Measurements from ENCODE around the gene HOXA3.

DNA sequence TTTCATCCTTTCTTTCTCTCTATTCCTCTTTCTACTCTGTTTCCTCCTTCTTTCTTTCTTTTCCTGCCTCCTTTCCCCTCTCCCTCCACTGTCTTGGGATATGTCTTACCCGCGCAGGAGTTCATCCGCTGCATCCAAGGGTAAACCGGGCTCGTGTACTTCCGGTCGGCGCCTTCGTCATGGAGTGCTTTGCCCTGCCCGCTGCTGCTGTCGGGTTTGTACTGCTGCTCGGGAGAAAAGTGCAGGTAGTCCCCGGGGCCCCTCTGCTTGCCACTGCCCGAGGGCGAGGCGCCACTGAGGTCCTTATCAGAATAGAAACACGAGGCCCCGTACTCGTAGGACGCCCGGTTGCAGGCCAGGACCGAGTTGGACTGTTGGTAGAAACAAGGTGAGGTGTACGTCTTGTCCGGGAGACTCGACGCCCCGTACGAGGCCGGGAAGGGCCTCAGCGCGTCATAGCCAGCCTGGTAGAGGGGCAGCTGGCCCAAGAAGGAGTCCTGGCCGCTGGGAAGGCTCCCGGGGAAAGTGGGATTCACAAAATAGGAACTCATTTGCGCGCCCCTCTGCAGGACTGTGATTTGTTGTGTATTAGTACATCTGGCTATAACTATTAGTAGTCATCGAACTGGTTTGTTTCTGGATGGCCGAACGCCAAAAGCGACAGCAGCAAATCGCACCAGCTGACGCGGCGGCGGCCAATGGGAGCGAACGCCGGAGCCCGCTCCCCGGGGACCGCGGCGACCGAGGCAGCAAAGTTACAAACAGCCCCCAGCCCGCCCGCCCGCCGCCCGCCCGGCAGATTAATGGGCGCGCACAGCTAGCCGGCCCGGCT is 5.0 kb downstream of the HOXA3 start, which contains the start of gene HOXA6:
- TF ChIP-seq JUN (IDR thresholded peaks at IDR 0.05) (no peak), EHMT2 (IDR thresholded peaks at IDR 0.05; ENCODE audit: low read depth) (no peak), EP300 (IDR thresholded peaks at IDR 0.05) (no peak), CEBPB (IDR thresholded peaks at IDR 0.05) (no peak), MYC (IDR thresholded peaks at IDR 0.05; ENCODE audit: borderline replicate concordance, low read length) (no peak), USF2 (IDR thresholded peaks at IDR 0.05) (no peak), RCOR1 (IDR thresholded peaks at IDR 0.05; ENCODE audit: low read depth, low read length) (no peak)
- TF ChIP-seq, protein P1, sequence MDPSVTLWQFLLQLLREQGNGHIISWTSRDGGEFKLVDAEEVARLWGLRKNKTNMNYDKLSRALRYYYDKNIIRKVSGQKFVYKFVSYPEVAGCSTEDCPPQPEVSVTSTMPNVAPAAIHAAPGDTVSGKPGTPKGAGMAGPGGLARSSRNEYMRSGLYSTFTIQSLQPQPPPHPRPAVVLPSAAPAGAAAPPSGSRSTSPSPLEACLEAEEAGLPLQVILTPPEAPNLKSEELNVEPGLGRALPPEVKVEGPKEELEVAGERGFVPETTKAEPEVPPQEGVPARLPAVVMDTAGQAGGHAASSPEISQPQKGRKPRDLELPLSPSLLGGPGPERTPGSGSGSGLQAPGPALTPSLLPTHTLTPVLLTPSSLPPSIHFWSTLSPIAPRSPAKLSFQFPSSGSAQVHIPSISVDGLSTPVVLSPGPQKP (IDR thresholded peaks at IDR 0.05; ENCODE audit: low read depth, low read length) = no peak
- TF ChIP-seq, protein P2, sequence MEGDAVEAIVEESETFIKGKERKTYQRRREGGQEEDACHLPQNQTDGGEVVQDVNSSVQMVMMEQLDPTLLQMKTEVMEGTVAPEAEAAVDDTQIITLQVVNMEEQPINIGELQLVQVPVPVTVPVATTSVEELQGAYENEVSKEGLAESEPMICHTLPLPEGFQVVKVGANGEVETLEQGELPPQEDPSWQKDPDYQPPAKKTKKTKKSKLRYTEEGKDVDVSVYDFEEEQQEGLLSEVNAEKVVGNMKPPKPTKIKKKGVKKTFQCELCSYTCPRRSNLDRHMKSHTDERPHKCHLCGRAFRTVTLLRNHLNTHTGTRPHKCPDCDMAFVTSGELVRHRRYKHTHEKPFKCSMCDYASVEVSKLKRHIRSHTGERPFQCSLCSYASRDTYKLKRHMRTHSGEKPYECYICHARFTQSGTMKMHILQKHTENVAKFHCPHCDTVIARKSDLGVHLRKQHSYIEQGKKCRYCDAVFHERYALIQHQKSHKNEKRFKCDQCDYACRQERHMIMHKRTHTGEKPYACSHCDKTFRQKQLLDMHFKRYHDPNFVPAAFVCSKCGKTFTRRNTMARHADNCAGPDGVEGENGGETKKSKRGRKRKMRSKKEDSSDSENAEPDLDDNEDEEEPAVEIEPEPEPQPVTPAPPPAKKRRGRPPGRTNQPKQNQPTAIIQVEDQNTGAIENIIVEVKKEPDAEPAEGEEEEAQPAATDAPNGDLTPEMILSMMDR (IDR thresholded peaks at IDR 0.05) = no peak
- TF ChIP-seq, protein P3, sequence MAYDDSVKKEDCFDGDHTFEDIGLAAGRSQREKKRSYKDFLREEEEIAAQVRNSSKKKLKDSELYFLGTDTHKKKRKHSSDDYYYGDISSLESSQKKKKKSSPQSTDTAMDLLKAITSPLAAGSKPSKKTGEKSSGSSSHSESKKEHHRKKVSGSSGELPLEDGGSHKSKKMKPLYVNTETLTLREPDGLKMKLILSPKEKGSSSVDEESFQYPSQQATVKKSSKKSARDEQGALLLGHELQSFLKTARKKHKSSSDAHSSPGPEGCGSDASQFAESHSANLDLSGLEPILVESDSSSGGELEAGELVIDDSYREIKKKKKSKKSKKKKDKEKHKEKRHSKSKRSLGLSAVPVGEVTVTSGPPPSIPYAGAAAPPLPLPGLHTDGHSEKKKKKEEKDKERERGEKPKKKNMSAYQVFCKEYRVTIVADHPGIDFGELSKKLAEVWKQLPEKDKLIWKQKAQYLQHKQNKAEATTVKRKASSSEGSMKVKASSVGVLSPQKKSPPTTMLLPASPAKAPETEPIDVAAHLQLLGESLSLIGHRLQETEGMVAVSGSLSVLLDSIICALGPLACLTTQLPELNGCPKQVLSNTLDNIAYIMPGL (CRISPR knock-in tag; IDR thresholded peaks at IDR 0.05; ENCODE audit: borderline replicate concordance) = no peak
